Cardiac muscle cell (in vitro differentiated cells and primary cell): ENCODE measurements around the gene TDRD1. TPM values are rescaled to one million over a fixed set of nuclear protein-coding genes. Genes with fewer than 3 reads are reported as not detected.

ENCODE experiments used
- DNase-seq, 2 donors: peaks; one replicate each; pipeline versions ENCODE4 v3.0.0 to v3.0.0-alpha.2; 2010 to 2017; ENCODE audit warnings: low read depth in 1 of 2, low spot score in 1 of 2
- H3K27ac ChIP-seq: fragments of 200-600 bp; sonication (generic); 2 replicates; pipeline ENCODE4 v1.5.1; 2016
- H3K27me3 ChIP-seq: fragments of 200-600 bp; sonication (generic); 2 replicates; pipeline ENCODE4 v1.6.0; 2016; ENCODE audit warnings: control low read depth
- H3K36me3 ChIP-seq: fragments of 200-600 bp; sonication (generic); 2 replicates; pipeline ENCODE4 v1.5.1; 2016; ENCODE audit warnings: control low read depth
- H3K4me1 ChIP-seq: fragments of 200-600 bp; sonication (generic); 2 replicates; pipeline ENCODE4 v1.8.1; 2017; ENCODE audit warnings: low read depth, mild to moderate bottlenecking, mixed run types
- H3K4me3 ChIP-seq: fragments of 200-600 bp; sonication (generic); 2 replicates; pipeline ENCODE4 v1.5.1; 2016; ENCODE audit warnings: mild to moderate bottlenecking
- H3K9me3 ChIP-seq: fragments of 200-600 bp; sonication (generic); 2 replicates; pipeline ENCODE4 v1.5.1; 2017; ENCODE audit warnings: low read depth, mild to moderate bottlenecking, control low read depth
- polyA plus RNA-seq: library from polyadenylated mRNA; unstranded; fragments of >200 nt; fragmentation: Nextera tagmentation; extraction: Ambion mirVana; gene quantifications from 2 replicates; pipeline ENCODE4 v1.2.1, GENCODE V29; 2016
- total RNA-seq: library from RNA; depleted of rRNA; stranded (reverse); fragments of >200 nt; gene quantifications from 2 replicates; pipeline ENCODE4 v1.2.3, GENCODE V29; 2016
- TF ChIP-seq, protein P1 (sequence below): IDR thresholded peaks from 2 replicates; pipeline ENCODE4 v1.5.1; 2012; ENCODE audit warnings: low read depth, mild to moderate bottlenecking, low read length

Gene TDRD1
- total and polyA plus RNA-seq, 2 experiments from 2014 or later, result not detected

DNA sequence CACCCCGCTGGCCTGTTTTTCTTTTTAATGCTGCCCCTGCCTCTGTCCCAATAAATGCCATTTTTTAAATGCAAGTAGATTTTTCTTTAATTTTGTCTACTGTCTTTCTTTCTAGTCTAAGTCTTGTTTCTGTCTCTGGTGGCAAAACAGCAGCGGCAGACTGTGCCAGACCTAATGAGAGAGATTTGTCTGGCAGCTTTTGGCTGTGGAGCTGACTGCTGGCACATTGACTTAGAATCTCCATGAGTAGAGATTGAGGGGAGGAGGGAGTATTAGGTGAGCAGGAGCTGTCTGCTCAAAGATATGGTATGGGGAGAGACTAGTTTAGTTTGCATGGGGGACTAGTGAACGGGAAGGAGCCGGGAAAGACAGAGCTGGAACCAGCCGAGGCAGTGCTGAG lies 72.9 kb downstream of the TDRD1 start:
- no peaks in the 10 kb centered on the region for H3K4me1 ChIP-seq

DNA sequence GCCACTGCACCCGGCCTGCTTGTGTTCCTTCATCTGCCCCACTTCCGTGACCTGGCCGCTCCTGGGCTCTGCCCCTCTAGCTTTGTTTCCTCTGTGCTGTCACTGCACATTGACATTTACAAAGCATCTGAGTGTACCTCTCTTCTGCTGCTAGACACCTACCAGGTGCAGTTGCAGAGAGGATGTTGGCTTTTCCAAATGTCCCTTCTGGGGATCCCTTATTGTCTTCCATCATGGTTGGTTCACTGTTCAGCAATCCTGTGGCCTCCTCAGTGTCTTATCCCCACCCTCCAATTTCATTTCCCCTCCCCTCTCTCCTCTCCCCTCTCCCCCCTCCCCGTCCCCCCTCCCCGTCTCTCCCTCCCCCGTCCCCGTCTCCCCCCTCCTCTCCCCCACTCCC lies 73.7 kb downstream of the TDRD1 start:
- H3K36me3 ChIP-seq, result no peaks in the 10 kb centered on the region
- no peak for DNase-seq
- H3K27me3 ChIP-seq, result no peaks in the 10 kb centered on the region
- H3K4me1 ChIP-seq, result no peaks in the 10 kb centered on the region
- TF ChIP-seq, protein P1, sequence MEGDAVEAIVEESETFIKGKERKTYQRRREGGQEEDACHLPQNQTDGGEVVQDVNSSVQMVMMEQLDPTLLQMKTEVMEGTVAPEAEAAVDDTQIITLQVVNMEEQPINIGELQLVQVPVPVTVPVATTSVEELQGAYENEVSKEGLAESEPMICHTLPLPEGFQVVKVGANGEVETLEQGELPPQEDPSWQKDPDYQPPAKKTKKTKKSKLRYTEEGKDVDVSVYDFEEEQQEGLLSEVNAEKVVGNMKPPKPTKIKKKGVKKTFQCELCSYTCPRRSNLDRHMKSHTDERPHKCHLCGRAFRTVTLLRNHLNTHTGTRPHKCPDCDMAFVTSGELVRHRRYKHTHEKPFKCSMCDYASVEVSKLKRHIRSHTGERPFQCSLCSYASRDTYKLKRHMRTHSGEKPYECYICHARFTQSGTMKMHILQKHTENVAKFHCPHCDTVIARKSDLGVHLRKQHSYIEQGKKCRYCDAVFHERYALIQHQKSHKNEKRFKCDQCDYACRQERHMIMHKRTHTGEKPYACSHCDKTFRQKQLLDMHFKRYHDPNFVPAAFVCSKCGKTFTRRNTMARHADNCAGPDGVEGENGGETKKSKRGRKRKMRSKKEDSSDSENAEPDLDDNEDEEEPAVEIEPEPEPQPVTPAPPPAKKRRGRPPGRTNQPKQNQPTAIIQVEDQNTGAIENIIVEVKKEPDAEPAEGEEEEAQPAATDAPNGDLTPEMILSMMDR, result no peak
- no peak overlapping the region for H3K27ac ChIP-seq
- no peak overlapping the region for H3K4me3 ChIP-seq
- no peaks in the 10 kb centered on the region for H3K9me3 ChIP-seq

More for the DNA sequence above, 72.9 kb downstream of the TDRD1 start:
- Histone ChIP-seq H3K36me3 (no peaks in the 10 kb centered on the region), H3K27me3 (no peaks in the 10 kb centered on the region), H3K27ac (no peak overlapping the region), H3K9me3 (no peaks in the 10 kb centered on the region), H3K4me3 (no peak overlapping the region)
- no peak for DNase-seq
- TF ChIP-seq, protein P1, result no peak

DNA sequence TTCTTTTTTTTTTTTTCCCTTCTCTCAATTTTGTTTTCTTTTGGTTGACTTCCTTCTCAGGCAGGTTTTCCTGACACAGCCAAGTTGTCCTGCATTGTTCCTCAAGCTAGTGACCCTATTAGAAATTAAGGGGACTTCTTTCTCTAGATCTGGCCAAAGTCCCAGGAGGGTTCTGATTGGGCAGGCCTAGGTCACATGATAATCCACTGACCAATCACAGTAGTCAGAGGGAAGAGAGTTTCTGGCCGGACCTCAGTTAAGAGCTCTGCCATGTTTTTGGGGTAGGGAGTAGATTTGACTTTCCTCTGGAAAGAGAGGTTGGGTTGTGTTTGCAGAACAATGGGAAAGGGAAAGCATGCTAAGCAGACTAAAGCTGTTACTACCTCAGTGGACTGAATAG lies 76.1 kb downstream of the TDRD1 start:
- no peaks in the 10 kb centered on the region for H3K27me3 ChIP-seq
- no peaks in the 10 kb centered on the region for H3K36me3 ChIP-seq
- H3K4me3 ChIP-seq, result no peak overlapping the region
- H3K9me3 ChIP-seq, result no peaks in the 10 kb centered on the region
- TF ChIP-seq, protein P1, result no peak
- no peaks in the 10 kb centered on the region for H3K4me1 ChIP-seq
- DNase-seq, result no peak
- H3K27ac ChIP-seq, result no peak overlapping the region

DNA sequence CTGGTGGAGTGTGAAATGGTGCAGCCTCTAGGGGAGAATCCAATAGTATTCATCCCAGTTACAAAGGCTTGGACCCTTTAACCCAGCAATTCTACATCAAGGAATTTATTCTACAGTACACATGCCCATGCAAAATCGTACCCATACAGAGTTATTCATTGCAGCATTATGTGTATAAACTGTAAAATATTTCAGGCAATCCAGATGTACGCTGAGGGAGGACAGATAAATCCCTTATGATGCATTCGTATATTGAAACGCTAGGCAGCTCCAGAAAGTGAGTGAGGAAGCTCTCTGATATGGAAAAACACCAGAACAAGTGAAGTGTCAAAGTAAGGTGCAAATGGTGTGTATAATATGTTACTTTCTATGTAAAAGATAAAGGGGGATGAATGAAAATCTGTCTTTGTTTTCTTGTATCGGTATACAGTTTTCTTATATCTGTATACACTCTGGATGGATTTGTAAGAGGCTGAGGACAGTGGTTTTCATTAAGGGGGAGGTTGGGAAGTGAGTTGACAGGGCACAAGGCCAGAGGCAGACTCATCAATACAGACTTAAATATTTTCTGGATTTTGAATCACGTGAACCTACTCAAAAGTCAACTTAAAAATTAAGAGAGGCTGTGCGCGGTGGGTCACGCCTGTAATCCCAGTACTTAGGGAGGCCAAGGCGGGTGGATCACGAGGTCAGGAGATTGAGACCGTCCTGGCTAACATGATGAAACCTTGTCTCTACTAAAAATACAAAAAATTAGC lies 77.0 kb downstream of the TDRD1 start:
- no peaks in the 10 kb centered on the region for H3K4me1 ChIP-seq
- H3K4me3 ChIP-seq, result no peak overlapping the region
- no peaks in the 10 kb centered on the region for H3K9me3 ChIP-seq
- TF ChIP-seq, protein P1, result no peak
- H3K36me3 ChIP-seq, result no peaks in the 10 kb centered on the region
- no peak overlapping the region for H3K27ac ChIP-seq
- no peaks in the 10 kb centered on the region for H3K27me3 ChIP-seq
- DNase-seq, result no peak

DNA sequence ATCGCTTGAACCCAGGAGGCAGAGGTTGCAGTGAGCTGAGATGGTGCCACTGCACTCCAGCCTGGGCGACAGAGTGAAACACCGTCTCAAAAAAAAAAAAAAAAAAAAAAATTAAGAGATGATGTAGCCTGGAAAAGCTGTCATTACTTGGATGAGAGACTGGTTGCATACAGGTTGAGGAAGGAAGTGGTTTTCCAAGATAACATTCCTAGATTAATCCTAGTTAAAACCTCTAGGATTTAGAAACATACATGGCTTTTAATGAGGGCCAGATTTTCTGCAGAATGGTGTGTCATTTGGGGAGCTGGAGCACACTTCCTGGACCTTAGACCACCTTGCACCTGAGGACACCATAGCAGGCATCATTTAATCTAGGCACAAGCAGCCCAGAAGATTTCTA lies 77.7 kb downstream of the TDRD1 start:
- no peaks in the 10 kb centered on the region for H3K27me3 ChIP-seq
- no peaks in the 10 kb centered on the region for H3K9me3 ChIP-seq
- no peaks in the 10 kb centered on the region for H3K36me3 ChIP-seq
- no peak overlapping the region for H3K4me3 ChIP-seq
- peak in 1 of 2 donors; percentile 44 for DNase-seq
- H3K4me1 ChIP-seq, result no peaks in the 10 kb centered on the region
- TF ChIP-seq, protein P1, result no peak
- H3K27ac ChIP-seq, result no peak overlapping the region
